SU-DHL-6 (cell line): Measurements from ENCODE around the gene CATSPERE.

Source experiments
- H2AFZ ChIP-seq: fragments of 200-600 bp; sonication (generic); 2 replicates; pipeline ENCODE4 v1.6.1; 2014; ENCODE audit warnings: low read depth, mild to moderate bottlenecking, moderate library complexity, mixed read lengths, antibody characterized with exemption, low read length; ENCODE audit not compliant: severe bottlenecking
- H3F3A ChIP-seq: fragments of 200-600 bp; shearing (Covaris generic); 2 replicates; pipeline ENCODE4 v1.6.0; 2016; ENCODE audit warnings: antibody characterized with exemption, mild to moderate bottlenecking; ENCODE audit not compliant: insufficient read depth
- H3K27ac ChIP-seq: fragments of 200-600 bp; sonication (generic); 2 replicates; pipeline ENCODE4 v1.5.1; 2016; ENCODE audit warnings: low read depth, mild to moderate bottlenecking, low read length, moderate library complexity, mixed read lengths
- H3K27me3 ChIP-seq: fragments of 200-600 bp; sonication (generic), shearing (Covaris generic); 2 replicates; pipeline ENCODE4 v1.6.0; 2014; ENCODE audit warnings: mild to moderate bottlenecking, low read length
- H3K36me3 ChIP-seq: fragments of 200-600 bp; sonication (generic); 2 replicates; pipeline ENCODE4 v1.6.1; 2014; ENCODE audit warnings: mild to moderate bottlenecking, low read length, mixed read lengths
- H3K4me2 ChIP-seq: fragments of 300-600, 200-600 bp; shearing (Covaris generic), sonication (generic); 2 replicates; pipeline ENCODE4 v1.6.0; 2014; ENCODE audit warnings: low read length, low read depth, mild to moderate bottlenecking; ENCODE audit not compliant: poor library complexity, severe bottlenecking
- H3K4me3 ChIP-seq: fragments of 200-600 bp; sonication (generic); 2 replicates; pipeline ENCODE4 v1.5.1; 2014; ENCODE audit warnings: antibody characterized with exemption, low read length, mild to moderate bottlenecking, mixed read lengths; ENCODE audit not compliant: insufficient read depth, poor library complexity, severe bottlenecking
- H3K79me2 ChIP-seq: fragments of 200-600 bp; sonication (generic); 2 replicates; pipeline ENCODE4 v1.6.1; 2014; ENCODE audit warnings: mild to moderate bottlenecking, low read length, moderate library complexity; ENCODE audit not compliant: insufficient read depth
- H3K9ac ChIP-seq: fragments of 200-600 bp; sonication (generic); 2 replicates; pipeline ENCODE4 v1.7.0; 2014; ENCODE audit warnings: mild to moderate bottlenecking, low read length
- H3K9me2 ChIP-seq: fragments of 200-600 bp; sonication (generic); replicated peaks from 2 replicates; pipeline ENCODE4 v1.6.1; 2014; ENCODE audit warnings: low read length; ENCODE audit not compliant: insufficient read depth
- H3K9me3 ChIP-seq: fragments of 200-600 bp; sonication (generic); 2 replicates; pipeline ENCODE4 v1.6.1; 2014; ENCODE audit warnings: low read length, mixed read lengths; ENCODE audit not compliant: insufficient read depth
- H4K20me1 ChIP-seq: fragments of 200-600 bp; sonication (generic); 2 replicates; pipeline ENCODE4 v1.6.1; 2014; ENCODE audit warnings: low read depth, mild to moderate bottlenecking, antibody characterized with exemption, low read length, moderate library complexity, mixed read lengths
- EZH2phosphoT487 ChIP-seq: fragments of 200-600 bp; sonication (generic), shearing (Covaris generic); conservative IDR thresholded peaks from 2 replicates; pipeline ENCODE4 v1.6.1; 2018; ENCODE audit warnings: mild to moderate bottlenecking, antibody characterized with exemption, low read length, moderate library complexity, mixed read lengths
- TF ChIP-seq, protein P1 (sequence below): fragments of 200-600 bp; sonication (generic); IDR thresholded peaks from one replicate; pipeline ENCODE4 v1.5.1; 2017; ENCODE audit warnings: antibody characterized with exemption, mild to moderate bottlenecking, low read length, moderate library complexity; ENCODE audit not compliant: insufficient read depth, poor library complexity, severe bottlenecking

CATSPERE gene

DNA sequence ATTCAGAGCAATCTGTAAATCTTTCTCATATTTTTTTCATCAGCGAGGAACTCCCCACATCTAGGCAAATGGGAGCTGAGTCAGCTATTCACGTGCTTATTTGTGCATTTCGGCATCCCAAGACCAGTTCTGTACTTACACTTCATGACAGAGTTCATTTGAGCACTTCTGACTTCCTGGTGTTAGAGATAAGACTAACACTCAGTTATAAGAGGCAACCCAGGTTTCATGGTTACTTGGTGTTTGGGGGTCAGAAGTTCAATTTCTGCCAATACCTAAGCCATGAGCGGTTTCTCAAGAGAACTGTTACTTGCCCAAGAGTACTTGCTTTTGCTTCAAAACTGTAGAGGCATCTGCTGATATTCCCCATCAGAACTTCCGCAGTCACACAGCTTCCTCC lies 167.7 kb downstream of the CATSPERE start:
- TF ChIP-seq, protein P1, sequence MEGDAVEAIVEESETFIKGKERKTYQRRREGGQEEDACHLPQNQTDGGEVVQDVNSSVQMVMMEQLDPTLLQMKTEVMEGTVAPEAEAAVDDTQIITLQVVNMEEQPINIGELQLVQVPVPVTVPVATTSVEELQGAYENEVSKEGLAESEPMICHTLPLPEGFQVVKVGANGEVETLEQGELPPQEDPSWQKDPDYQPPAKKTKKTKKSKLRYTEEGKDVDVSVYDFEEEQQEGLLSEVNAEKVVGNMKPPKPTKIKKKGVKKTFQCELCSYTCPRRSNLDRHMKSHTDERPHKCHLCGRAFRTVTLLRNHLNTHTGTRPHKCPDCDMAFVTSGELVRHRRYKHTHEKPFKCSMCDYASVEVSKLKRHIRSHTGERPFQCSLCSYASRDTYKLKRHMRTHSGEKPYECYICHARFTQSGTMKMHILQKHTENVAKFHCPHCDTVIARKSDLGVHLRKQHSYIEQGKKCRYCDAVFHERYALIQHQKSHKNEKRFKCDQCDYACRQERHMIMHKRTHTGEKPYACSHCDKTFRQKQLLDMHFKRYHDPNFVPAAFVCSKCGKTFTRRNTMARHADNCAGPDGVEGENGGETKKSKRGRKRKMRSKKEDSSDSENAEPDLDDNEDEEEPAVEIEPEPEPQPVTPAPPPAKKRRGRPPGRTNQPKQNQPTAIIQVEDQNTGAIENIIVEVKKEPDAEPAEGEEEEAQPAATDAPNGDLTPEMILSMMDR: no peak
- no peak for TF ChIP-seq EZH2phosphoT487
- Histone ChIP-seq H3K4me2 (no peak overlapping the region), H4K20me1 (no peaks in the 10 kb centered on the region), H2AFZ (no peak overlapping the region), H3K9me2 (no peaks in the 10 kb centered on the region), H3K36me3 (no peaks in the 10 kb centered on the region), H3K27me3 (no peaks in the 10 kb centered on the region; the same call in 1 of the 2 replicates), H3K27ac (no peak overlapping the region), H3F3A (no peaks in the 10 kb centered on the region), H3K9ac (no peak overlapping the region), H3K79me2 (no peaks in the 10 kb centered on the region), H3K4me3 (no peak overlapping the region), H3K9me3 (no peaks in the 10 kb centered on the region)

DNA sequence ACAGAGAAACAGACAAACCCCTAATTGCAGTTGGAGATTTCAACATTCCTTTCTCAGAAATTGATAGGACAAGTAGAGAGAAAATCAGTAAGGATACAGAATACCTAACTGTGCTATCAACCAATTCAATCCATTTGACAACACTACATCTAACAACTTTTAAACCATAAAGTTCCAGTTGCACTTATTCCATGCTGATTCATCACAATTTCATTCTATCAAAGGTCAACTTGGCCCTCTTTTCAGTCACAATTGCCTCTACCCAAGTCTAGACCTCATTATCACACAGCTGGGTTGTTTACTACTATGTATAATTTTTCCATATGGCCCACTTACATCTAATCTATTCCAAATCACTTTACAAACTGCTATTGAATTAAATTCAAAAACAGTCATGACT lies 172.1 kb downstream of the CATSPERE start:
- Histone ChIP-seq H4K20me1 (no peaks in the 10 kb centered on the region), H3K9me2 (no peaks in the 10 kb centered on the region), H3K27ac (no peak overlapping the region), H3K4me3 (no peak overlapping the region), H3K9ac (no peak overlapping the region), H3K4me2 (no peak overlapping the region), H3F3A (no peaks in the 10 kb centered on the region), H2AFZ (no peak overlapping the region), H3K9me3 (no peaks in the 10 kb centered on the region), H3K27me3 (no peaks in the 10 kb centered on the region; the same call in 1 of the 2 replicates), H3K36me3 (no peaks in the 10 kb centered on the region), H3K79me2 (no peaks in the 10 kb centered on the region)
- TF ChIP-seq, protein P1: no peak
- no peak for TF ChIP-seq EZH2phosphoT487

DNA sequence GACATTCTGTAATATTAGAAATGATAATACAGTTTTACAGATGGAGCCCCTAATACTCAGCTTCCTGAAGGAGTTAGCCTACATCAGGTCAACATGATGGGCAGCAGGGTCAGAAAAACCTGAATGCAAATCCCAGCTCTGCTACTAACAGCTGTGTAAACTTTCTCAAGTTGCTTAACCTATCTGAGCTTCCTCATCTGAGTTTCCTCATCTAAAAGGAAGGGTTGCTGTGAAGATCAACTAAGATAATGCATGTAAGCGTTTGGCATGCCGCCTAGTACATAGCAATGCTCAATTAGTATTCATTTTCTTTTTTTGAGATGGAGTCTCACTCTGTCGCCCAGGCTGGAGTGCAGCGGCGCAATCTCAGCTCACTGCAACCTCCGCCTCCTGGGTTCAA lies 173.5 kb downstream of the CATSPERE start:
- Histone ChIP-seq H3K9me2 (no peaks in the 10 kb centered on the region), H3K27ac (no peak overlapping the region), H3K36me3 (no peaks in the 10 kb centered on the region), H3K27me3 (no peaks in the 10 kb centered on the region), H3K4me2 (no peak overlapping the region), H3K9ac (no peak overlapping the region), H2AFZ (no peak overlapping the region), H3F3A (no peaks in the 10 kb centered on the region), H3K9me3 (no peaks in the 10 kb centered on the region), H4K20me1 (no peaks in the 10 kb centered on the region), H3K4me3 (no peak overlapping the region), H3K79me2 (no peaks in the 10 kb centered on the region)
- TF ChIP-seq EZH2phosphoT487: no peak
- TF ChIP-seq, protein P1: no peak
